HG03025 (cell line): ENCODE results near the gene TINAGL1.

ENCODE experiments used
- ATAC-seq: cut with Tn5 transposase; IDR thresholded peaks from one replicate; pipeline ENCODE4 v1.9.1; 2021; ENCODE audit warnings: mild to moderate bottlenecking, moderate library complexity; ENCODE audit not compliant: unreplicated experiment, low FRiP score

Gene TINAGL1

DNA sequence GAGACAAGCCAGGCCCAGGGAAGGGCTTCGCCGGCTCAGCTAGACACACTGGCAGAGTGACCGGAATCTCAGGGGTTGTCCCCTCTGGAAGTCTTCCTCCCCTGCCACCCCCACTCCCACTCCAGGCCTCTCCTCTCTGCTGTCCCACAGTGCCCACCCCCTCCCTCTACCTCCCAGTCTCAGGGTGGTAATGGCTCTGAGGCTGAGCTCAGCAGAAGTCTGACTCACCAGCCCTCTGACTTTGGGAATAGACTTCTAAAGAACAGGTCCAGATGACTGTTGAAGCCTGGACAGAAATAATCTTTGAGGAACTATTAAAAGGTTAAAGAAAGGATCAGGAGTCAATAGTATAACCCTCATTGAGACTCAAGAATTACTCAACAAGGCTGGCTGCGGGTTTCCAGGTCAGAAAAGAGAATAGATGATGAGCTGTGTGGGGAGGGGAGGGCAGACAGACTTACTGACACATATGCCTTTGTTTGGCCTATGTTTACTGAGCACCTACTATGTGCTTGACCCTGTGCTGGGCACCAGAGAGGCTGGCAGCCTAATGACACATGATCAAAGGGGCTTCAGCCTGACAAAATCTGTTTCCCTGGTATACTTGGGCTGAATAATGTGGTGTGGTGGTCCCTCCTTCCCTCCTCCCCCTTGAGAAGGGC lies 49.4 kb downstream of the TINAGL1 start:
- ATAC-seq: no peak

DNA sequence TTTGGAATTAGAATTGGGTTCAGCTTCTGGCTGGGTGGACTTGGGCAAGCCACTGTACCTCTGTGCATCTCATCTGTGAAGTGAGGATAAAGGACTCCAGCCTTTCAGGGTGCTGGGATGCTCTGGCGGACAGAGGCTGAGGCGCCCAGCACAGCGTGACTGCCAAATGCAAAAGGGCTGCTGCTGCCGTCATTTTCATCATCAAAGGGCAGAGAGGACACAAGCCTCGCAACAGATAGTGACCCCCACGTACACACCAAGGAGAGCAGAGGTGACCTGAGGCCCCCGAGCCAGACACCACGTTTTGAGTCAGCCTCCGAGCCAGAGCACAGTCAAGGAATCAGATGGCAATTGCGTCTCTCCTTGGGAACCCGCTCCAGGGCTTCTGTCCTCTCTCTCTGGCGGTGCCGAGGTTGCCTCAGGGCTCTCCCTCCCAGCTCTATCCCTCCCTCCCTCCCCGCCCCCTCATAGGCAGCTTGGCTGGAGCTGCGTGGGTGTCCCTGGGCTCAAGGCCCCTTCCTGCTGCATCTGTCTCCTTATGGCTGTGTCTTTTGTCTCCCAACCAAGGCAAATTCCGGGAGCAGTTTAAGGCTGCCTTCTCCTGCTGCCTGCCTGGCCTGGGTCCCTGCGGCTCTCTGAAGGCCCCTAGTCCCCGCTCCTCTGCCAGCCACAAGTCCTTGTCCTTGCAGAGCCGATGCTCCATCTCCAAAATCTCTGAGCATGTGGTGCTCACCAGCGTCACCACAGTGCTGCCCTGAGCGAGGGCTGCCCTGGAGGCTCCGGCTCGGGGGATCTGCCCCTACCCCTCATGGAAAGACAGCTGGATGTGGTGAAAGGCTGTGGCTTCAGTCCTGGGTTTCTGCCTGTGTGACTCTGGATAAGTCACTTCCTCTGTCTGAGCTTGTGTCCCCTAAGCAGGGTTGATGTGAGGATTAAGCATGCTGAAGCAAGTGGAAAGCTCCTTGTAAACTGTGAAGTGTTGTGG lies 50.2 kb downstream of the TINAGL1 start:
- ATAC-seq: no peak

- no peak for ATAC-seq
Measured at GRCh38 chr1:31627301-31627929, 51.1 kb downstream of the TINAGL1 start.

DNA sequence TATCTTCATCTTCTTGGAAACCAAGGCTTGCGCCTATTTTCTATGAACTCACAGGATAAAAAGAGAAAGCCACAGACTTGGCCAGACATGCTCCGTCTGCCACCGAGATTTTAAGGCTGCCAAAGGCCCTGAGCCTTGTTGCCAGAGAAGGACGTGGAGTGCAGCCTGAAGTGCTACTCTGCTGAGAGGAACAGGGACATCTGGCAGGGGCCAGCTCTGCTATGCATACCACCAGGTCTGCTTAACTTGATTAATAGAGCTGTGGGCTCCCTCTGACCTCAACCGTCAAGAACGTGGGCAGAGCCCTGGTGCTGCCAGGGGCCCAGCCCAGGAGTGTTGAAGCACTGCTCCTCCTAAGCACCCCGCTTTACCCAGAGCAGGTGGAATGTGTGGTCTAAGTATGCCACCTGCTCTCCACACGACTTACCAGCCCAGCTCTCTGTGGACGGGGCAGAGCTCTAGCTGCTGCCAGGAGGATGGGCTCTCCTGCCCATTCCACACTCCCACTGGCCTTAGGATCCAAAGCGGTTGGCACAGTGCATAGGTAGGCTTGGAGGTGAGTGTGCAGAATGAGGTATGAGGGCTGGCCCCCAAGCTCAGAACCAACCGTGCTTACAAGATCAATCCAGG lies 51.7 kb downstream of the TINAGL1 start:
- ATAC-seq: no peak

DNA sequence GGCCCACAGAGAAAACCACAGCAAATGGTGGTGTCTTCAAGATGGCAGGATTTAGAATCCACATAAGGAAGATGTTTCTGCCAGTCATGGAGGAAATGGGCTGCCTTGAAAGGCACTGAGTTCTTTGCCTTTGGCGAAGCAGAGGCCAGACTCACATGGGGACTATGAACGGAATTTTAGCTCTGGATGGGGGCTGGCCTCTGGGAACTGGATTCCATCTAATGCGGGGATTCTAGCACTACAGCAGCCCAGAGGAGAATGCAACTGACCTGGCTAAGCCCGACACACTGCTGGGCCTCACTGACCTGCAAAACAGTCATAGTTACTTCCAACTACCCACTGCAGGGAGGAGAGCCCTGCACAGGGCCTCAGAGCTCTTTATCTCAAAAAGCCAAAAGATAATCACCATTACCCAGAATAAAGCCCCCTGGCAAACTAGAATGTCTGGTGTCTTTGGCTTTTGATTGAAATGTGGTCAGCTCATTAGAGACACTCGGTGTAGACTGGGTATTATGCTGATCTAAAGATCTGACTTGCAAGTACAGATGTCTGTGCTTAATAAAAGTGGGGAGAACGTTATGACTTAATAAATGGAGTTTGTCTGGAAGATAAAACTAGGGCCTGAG lies 52.7 kb downstream of the TINAGL1 start:
- ATAC-seq: no peak

GRCh38 chr1:31632649-31633048 lies 56.3 kb downstream of the TINAGL1 start:
- ATAC-seq: no peak

DNA sequence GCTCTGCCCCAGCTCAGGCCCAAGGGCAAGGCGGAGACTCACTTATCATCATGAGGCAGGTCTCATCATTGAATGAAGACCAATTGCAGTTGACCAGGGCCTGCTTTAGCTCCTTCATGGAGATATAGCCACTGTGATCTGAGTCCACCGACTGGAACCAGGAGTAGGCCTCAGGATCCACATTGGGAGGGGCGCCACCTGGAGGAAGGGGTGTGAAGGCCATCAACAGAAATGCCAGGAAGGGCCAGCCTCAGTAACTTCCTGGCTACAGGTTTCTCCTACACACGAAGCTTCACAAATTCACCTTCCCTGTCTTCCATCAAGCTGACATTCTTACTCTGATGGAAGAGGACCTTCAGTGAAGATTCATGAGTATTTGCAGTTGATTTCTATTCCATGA lies 56.8 kb downstream of the TINAGL1 start:
- no peak for ATAC-seq
